Skin of body (tissue), 2 donors: ENCODE results near the gene COQ8B. TPM values are rescaled to one million over a fixed set of nuclear protein-coding genes. Genes with fewer than 3 reads are reported as not detected.
"Not testable (repeated sequence)": the region's sequence is repeated elsewhere in the genome, so short reads cannot be mapped to it uniquely, and the experiment has no call there.

Source experiments
- DNase-seq: peaks from one replicate; lab custom pipeline; 2025; lab: John Stamatoyannopoulos, UW
- total RNA-seq: library from RNA; depleted of rRNA; stranded (reverse); fragments of >200 nt; gene quantifications from one replicate; pipeline ENCODE4 v1.2.3, GENCODE V29; 2014

The COQ8B gene
- total RNA-seq, 1 donor from 2014 or later: 18.6 TPM

DNA sequence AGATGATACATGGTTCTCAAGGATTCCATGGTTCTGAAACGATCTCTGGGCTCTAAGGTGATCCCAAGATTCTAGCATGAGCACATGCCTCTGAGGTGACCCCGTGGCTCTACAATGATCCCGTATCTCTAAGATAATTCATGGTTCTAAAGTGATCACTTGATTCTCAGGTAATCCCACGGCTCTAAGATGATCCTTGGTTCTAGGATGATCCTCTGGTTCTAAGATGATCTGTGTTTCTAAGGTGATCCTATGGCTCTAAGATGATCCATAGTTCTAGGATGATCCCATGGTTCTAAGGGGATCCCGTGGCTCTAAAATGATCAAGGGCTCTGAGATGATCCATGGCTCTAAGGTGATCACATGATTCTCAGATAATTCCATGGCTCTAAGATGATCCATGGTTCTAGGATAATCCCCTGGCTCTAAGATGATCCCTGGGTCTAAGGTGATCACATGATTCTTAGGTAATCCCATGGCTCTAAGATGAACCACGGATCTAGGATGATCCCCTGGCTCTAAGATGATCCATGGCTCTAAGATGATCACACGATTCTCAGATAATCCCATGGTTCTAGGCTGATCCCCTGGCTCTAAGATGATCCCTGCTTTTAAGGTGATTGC, 47.6 kb downstream of the COQ8B start:
- no peak for DNase-seq

DNA sequence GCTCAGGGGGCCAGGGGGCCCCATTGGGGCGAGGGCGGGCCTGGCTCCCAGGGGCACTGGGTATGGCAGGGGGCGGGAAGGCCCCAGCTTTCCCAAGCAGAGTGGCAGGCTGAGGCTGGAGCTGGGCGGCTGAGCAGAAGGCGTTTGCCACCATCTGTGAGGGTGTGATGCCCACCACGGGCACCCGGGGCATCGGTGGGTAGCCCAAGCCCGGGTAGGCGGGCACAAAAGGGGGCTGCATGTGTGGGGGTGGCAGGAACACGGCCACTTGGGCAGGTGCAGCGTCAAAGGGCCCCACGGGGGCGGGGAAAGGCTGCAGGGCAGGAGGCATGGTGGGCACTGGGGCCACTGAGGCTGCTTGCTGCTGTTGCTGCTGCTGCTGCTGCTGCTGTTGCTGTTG, 49.1 kb downstream of the COQ8B start:
- no peak for DNase-seq

DNA sequence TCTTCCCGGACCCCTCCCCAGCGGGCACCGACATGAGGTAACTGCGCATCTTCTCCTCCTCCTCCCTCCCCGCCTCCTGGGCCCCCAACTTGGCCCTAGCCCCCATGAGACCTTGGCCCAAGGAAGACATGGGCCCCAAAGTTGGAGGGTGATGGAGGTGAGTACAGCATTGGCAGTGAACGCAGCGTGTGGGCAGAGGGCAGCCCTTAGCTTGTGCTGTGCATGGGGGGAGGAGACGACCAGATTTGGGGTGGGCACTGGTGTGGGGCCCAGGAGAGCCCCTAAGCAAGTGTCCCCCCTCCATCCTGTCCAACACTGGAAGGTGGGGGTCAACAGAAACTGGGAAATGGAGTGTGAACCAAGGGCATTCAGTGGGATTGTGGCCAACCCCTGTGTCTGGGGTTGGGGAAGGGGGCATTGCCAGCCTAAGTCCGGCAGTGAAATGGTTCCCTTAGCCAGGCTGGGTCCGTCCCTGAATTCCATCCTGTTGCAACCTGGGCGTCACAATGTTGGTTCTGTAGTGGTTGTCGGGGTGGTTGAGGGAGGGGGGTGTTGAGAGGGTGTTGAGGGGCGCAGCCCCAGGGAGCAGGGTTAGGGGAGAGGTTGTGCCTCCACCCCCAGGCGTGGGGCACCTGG, 49.8 kb downstream of the COQ8B start:
- no peak for DNase-seq

DNA sequence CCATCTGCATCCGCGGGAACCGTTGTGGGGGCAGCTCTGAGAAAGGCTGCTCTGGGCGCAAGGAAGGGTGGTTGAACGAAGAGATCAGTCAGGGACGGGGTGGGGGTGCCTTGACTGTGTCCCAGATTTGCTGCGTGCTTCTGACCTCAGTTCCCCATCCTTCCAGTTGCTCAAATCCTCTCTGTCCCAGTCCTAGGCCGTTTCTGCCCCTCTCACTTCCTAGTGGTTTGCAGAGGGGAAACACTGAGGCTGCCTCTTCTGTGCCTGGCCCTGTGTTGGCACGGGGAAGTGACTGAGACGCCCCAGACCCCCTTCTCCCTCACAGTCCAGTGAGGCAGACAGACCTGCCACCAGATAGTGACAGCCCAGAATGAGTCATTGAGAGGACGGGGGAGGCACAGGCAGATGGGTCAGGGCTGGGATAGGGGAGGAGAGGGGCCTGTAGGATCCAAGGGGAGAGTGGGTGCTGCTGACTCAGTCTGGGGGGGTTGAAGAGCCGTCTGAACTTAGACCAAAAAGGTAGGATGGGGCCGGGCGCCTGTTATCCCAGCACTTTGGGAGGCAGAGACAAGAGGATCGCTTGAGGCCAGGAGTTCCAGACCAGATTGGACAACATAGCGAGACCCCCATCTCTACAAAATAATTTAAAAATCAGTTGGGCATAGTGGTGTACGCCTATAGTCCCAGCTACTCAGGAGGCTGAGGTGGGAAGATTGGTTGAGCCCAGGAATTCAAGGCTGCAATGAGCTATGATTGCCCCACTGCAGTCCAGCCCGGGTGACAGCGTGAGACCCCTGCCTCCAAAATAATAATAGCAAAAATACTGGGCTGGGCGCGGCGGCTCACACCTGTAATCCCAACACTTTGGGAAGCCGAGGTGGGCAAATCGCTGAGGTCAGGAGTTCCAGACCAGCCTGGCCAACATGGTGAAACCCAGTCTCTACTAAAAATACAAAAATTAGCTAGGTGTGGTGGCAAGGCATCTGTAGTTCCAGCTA, 52.7 kb downstream of the COQ8B start:
- peak; percentile 58 for DNase-seq

DNA sequence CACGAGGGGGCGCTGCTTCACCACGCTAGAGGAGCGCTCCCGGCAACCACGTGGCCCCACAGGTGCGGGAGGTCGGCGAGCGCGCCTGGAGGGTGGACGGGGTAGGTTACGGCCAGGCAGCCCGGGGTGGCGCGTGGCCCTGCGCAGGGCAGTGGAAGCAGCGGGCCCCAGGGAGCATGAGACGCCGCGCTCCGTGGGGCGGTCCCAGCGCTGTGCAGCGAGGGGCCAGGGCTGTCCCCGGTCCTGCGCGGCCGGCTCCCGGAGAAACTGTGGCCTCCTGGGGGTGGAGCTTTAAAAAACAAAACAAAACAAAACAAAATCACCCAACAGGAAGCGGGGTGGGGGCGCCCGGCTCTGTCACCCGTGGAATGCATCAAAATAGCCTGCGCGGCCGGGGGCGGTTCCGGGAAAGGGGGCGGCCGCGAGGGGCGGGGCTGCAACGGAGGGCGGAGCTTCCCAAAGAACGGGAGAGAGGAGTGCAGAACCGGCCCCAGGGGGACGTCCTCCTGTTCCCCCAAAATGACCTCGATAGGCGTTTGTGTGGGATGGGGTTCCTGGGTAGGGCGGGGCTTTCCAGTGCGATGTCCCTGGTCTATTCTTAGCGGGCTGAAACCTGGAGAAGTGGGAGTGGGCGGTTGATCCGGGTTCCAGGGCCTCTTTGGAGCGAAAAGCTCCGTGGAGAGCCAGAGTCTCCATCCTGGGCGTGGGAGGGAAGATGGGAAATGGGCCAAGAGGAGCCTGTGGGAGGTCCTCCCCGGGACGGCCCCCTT, 53.6 kb downstream of the COQ8B start:
- DNase-seq: peak; percentile 83

DNA sequence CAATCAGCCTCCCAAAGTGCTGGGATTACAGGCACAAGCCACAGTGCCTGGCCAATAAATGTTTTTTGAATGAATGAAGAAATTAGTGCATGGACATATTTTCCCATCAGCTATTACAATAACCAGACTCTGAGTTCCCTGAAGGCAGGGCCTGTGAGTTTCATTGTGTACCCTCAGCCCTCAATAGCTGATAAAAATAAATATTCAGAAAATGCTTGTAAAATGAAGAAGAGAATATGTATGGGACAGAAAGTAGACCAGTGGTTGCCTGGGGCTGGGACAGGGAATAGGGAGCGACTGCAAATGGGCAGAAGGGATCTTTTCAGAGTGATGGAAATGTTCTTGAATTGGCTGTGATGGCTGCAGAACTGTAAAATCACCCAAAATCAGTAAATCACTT, 55.1 kb downstream of the COQ8B start:
- no peak for DNase-seq

DNA sequence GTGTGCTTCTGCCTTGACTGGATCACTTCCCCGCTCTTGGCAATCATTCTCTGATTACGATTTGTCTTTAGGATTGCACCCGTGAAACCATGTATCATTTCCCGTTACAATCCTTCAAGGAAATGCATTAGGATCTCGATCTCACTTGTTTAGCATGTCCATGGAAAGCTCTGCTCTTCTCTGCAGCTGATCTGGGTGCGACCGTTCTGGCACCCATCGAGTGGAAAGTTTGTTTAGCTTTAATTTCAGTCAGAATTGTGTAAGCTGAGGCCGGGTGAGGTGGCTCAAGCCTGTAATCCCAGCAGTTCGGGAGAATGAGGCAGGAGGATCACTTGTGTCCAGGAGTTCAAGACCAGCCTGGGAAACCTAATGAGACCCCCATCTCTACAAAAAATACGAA, 57.1 kb downstream of the COQ8B start:
- DNase-seq: no peak

DNA sequence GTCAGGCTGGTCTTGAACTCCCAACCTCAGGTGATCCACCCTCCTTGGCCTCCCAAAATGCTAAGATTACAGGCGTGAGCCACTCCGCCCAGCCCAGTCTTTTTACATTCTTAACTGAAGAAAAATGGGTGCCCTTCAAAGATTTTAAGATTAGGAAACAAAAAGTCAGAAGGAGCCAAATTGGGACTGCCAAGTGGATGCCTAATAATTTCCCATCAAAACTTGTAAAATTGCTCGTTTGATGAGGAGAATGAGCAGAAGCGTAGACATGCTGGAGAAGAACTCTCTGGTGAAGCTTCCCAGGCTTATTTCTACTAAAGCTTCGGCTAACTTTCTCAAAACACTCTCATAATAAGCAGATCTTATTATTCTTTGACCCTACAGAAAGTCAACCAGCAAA, 57.6 kb downstream of the COQ8B start:
- DNase-seq: no peak

DNA sequence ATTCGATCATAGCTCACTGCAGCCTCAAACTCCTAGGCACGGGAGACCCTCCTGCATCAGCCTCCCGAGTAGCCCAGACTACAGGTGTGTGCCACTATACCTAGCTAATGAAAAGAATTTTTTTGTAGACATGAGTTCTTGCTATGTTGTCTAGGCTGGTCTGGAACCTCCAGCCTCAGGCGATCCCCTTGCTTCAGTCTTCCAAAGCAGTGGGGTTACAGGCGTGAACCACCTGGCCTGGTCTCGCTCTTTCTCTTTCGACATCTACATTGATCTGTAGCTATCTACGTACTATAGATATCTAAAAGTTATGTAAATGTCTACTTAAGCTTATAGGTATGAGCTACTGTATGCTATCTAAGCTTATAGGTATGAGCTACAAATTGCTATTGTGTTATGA, 58.7 kb downstream of the COQ8B start:
- DNase-seq: no peak

DNA sequence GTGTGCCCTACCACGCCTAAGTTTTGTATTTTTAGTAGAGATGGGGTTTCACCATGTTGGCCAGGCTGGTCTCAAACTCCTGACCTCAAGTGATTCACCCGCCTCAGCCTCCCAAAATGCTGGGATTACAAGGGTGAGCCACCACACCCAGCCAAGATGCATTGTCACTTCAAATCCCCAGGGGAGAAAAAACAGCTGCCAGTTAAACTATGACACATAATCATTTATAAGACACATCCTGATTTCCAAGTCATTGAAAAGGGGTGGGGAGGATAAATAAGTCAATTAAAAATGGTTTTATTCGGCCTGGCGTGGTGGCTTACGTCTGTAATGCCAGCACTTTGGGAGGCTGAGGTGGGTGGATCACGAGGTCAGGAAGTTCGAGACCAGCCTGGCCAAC, 61.0 kb downstream of the COQ8B start:
- DNase-seq: not testable (repeated sequence)

DNA sequence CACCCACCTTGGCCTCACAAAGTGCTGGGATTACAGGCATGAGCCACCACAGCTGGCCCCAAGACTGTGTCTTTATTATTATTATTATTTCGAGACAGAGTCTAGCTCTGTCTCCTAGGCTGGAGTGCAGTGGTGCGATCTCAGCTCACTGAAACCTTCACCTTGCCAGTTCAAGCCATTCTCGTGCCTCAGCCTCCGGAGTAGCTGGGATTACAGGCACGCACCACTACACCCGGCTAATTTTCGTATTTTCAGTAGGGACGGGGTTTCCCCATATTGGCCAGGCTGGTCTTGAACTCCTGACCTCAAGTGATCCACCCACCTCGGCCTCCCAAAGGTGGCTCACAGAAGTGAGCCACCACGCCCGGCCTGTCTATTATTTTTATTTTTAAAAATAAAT, 64.4 kb downstream of the COQ8B start:
- DNase-seq: not testable (repeated sequence)

DNA sequence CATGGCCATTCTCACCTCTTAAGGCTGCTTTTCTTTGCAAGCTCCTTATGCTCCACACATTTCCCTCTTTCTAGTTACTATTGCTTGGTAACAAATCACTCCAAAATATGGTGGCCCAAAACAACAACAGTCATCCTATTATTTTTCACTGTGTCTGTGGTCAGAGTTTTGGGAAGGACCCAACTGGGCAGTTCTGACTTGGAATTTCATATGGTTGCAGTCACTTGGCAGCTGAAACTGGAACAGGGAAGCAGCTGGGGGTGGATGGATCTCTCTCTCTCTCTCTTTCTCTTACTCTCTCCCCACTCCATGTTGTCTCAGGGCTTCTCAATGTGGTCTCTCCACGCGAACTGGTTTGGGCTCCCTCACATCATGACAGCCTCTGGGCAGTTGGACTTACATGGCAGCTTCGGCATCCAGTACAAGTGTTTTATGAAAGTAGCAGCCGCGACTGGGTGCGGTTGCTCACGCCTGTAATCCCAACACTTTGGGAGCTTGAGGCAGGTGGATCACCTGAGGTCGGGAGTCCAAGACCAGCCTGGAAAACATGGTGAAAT, 65.9 kb downstream of the COQ8B start:
- peak; percentile 11 for DNase-seq

DNA sequence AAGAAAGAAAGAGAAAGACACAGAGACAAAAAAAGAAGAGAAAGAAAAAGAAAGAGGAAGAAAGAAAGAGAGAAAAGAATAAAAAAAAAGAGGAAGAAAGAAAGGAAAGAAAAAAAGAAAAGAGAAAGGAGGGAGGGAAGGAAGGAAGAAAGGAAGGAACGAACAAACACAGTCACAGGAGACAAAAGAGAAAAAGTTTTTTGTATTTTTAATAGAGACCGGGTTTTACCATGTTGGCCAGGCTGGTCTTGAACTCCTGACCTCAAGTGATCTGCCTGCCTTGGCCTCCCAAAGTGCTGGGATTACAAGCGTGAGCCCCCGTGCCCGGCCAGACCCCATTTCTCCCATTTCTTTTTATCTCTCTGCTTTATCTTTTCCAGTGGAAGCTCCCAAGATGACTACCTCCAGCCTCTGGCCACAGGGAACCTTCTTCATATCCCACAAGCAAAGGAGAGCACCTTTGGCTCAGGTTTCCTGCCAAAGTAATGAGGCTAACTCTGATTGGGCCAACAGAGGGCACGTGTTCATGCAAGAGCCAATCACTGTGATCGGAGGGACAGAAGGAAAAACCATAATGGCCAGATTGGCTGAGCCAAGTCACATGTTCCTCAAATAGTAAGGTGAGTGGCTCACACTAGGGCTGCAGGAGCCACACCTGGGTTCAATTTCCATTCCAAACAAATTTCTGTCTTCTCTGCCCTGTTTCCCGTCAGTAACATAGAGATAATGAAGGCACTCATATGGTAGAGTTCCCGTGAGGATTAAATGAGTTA, 66.6 kb downstream of the COQ8B start:
- DNase-seq: not testable (repeated sequence)

DNA sequence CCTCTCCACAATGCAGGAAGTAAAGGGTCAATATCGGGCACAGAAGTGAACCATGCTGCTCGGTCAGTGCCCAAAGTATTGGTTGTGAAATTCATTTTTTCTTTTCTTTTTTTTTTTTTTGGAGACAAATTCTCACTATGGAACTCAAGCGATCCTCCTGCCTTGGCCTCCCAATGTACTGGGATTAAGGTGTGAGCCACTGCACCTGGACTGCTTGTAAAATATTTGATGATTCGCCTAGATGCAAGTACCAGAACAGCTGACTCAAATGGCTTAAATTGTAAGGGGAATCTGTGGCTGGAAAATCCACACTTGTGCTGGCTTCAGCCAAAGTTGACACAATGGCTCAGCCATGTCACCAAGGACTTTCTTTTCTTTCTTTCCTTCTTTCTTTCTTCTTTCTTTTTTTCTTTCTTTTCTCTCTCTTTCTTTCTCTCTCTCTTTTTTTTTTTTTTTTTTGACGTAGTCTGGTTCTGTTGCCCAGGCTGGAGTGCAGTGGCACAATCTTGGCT, 69.9 kb downstream of the COQ8B start:
- DNase-seq: no peak

DNA sequence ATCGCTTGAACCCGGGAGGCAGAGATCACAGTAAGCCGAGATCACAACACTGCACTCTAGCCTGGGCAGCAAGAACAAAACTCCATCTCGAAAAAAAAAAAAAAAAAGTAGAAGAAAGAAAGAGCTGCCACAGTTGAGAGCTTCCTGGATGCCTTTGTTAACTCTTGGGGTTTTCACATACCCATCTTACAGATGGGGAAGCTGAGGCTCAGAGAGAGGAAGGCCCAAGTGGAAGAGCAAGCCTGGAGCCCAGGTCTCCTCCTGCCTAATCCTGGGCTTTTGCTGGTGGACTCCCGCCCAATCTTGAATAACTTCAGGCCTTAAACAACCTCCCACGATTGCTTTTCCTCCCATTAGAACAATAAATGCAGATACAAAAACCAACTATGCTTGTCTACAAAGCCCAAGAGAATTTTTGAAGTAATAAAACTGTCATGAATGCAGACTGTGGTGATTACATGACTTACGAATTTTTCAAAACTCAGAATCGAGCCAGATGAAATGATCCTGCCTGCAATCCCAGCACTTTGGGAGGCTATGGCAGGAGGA, 73.9 kb downstream of the COQ8B start:
- DNase-seq: peak; percentile 41

DNA sequence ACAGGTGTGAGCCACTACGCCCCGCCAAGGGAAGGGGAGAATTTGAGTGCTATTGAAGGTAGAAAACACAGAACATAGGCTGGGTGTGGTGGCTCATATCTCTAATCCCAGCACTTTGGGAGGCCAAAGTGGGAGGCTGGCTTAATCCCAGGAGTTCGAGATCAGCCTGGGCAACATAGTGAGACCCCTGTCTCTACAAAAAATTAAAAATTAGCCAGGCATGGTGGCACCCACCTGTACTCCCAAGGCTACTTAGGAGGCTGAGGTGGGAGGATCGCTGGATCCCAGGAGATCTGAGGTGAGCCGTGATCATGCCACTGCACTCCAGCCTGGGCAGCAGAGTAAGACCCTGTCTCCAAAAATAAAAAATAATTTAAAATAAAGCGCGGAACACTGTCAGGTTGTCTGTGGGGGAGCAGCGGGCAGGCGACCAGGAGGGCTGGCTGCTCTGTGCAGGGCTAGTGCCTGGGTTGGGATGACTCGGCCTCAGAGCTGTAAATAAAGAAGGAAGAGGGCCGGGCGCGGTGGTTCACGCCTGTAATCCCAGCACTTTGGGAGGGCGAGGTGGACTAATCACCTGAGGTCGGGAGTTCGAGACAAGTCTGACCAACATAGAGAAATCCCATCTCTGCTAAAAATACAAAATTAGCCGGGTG, 74.5 kb downstream of the COQ8B start:
- no peak for DNase-seq
